Cardiac fibroblast (primary cell): ENCODE results near the gene MAS1L.

Experiments
- DNase-seq, 2 donors: peaks; one replicate each; pipeline versions ENCODE4 v3.0.0 to v3.0.0-alpha.2; 2010; ENCODE audit warnings: low read depth in 2 of 2
- H3K4me3 ChIP-seq, 2 donors: replicated peaks in 1 of 2; 1 replicate in 1 of 2; 2 replicates in 1 of 2; pipeline ENCODE4 v1.5.1; 2011; ENCODE audit warnings: low read depth in 2 of 2, low read length in 2 of 2, mild to moderate bottlenecking in 2 of 2, moderate library complexity in 1 of 2
- TF ChIP-seq, protein P1 (sequence below): IDR thresholded peaks from one replicate; pipeline ENCODE4 v1.5.1; 2011; ENCODE audit warnings: low read depth, mild to moderate bottlenecking, low read length, inconsistent platforms

MAS1L gene, protein sequence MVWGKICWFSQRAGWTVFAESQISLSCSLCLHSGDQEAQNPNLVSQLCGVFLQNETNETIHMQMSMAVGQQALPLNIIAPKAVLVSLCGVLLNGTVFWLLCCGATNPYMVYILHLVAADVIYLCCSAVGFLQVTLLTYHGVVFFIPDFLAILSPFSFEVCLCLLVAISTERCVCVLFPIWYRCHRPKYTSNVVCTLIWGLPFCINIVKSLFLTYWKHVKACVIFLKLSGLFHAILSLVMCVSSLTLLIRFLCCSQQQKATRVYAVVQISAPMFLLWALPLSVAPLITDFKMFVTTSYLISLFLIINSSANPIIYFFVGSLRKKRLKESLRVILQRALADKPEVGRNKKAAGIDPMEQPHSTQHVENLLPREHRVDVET

DNA sequence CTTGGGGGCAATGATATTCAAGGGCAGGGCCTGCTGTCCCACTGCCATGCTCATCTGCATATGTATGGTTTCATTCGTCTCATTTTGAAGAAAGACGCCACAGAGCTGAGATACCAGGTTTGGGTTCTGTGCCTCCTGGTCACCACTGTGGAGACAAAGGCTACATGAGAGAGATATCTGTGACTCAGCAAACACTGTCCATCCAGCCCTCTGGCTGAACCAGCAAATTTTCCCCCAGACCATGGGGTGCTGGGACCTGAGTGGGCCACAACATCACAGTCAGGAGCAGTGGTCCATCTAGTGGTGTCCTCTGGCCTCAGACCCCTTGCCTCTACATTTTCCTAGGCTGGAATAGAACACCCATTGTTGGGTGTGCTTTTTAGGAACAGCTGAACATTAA lies at the start of gene MAS1L:
Gene MAS1L (minus strand): TSS at position 297 of the 400 bp plus-strand sequence. CDS start 54 bp downstream, at position 243.
- TF ChIP-seq, protein P1, sequence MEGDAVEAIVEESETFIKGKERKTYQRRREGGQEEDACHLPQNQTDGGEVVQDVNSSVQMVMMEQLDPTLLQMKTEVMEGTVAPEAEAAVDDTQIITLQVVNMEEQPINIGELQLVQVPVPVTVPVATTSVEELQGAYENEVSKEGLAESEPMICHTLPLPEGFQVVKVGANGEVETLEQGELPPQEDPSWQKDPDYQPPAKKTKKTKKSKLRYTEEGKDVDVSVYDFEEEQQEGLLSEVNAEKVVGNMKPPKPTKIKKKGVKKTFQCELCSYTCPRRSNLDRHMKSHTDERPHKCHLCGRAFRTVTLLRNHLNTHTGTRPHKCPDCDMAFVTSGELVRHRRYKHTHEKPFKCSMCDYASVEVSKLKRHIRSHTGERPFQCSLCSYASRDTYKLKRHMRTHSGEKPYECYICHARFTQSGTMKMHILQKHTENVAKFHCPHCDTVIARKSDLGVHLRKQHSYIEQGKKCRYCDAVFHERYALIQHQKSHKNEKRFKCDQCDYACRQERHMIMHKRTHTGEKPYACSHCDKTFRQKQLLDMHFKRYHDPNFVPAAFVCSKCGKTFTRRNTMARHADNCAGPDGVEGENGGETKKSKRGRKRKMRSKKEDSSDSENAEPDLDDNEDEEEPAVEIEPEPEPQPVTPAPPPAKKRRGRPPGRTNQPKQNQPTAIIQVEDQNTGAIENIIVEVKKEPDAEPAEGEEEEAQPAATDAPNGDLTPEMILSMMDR: no peak
- no peak within 1 kb of the TSS for H3K4me3 ChIP-seq
- DNase-seq: no peak

DNA sequence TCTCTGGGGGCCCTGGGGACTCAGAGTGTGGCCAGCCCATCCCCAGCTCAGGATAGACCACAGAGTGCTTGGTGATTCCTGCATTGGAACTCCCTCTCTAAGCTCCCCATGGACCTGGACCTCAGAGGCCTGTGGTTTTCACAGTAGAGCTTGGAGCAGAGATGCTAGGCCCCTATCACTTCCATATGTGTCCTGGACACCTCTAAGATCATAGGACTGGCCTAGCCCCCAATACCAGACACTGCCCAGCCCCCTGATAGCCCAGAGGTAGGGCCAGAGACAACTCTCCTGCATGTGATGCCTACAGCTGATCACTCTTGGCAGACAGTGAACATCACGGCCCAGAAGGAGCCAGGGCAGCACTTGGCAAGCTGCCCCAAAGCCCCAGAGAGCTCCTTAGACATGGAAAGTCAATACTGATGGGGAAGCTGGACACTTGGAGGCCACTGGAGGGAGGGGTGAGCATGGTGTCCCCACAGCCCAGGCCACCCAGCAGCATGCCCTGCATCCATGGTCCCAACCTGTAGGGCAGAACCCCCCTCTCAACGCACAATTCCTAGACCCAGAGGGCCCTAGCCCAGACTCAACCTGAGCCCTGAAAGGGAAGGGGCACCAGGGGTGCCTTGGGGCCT lies 44.7 kb upstream of the MAS1L start:
- no peak for DNase-seq
- TF ChIP-seq, protein P1: no peak

DNA sequence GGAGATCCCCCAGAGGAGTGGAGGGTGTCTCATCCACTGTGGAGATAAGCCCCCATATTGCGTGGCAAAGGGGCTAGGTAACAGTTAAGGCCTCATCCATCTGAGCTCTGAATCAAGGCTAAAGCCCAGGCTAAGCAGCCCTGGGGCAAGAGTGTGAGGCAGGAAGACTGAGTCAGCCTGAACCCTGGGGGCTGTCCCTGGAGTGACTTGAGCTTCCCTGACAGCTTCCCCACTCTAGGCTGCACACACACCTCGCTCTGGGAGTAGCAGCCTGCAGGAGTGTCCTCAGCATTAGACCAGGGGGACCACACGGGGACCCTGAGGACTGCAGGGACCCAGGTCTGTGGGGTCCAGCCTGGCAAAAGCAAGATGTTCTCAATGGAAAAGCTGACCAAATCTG lies 43.9 kb upstream of the MAS1L start:
- TF ChIP-seq, protein P1: no peak
- H3K4me3 ChIP-seq: no peak overlapping the region
- DNase-seq: no peak

More for the DNA sequence above, 44.7 kb upstream of the MAS1L start:
- no peak overlapping the region for H3K4me3 ChIP-seq

GRCh38 chr6:29530671-29531310 lies 43.0 kb upstream of the MAS1L start:
- H3K4me3 ChIP-seq: no peak overlapping the region
- no peak for DNase-seq
- TF ChIP-seq, protein P1: no peak

DNA sequence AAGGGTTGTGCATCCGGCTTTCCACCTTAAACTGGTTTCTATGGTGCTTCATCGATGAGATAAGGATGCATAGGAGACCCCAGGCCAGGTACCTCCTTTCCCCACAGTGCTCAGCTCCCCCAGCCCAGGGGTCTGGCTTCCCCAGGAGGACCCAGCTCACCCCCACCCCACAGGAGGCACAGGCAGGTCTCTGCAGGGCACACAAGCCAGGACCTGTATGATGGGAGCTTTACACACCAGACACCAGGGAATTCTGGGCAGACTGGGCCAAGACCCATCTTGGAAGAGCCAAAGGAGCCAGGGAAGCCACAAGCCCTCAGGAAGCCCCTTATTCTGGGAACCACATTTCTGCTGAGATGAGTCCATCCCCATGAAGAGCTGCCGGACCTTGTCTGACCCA lies 42.2 kb upstream of the MAS1L start:
- no peak overlapping the region for H3K4me3 ChIP-seq
- TF ChIP-seq, protein P1: no peak
- no peak for DNase-seq

- TF ChIP-seq, protein P1: no peak
- DNase-seq: no peak
- no peak overlapping the region for H3K4me3 ChIP-seq
Measured at GRCh38 chr6:29528988-29529560, 41.3 kb upstream of the MAS1L start.
